HEK293T (cell line): ENCODE results near the gene NET1.

Source experiments
- ARNT ChIP-seq: fragments of 450-650 bp; IDR thresholded peaks from 2 replicates; pipeline ENCODE4 v1.6.1; 2017; ENCODE audit warnings: mild to moderate bottlenecking
- BHLHE40 ChIP-seq: fragments of 450-650 bp; IDR thresholded peaks from 2 replicates; pipeline ENCODE4 v1.6.1; 2016; ENCODE audit warnings: mild to moderate bottlenecking, moderate library complexity, borderline replicate concordance
- CTBP1 ChIP-seq: fragments of 450-650 bp; IDR thresholded peaks from 2 replicates; pipeline ENCODE4 v1.6.1; 2016; ENCODE audit warnings: borderline replicate concordance
- L3MBTL2 ChIP-seq: fragments of 450-650 bp; conservative IDR thresholded peaks from 2 replicates; pipeline ENCODE4 v1.6.1; 2016; ENCODE audit warnings: mild to moderate bottlenecking
- NFRKB ChIP-seq: fragments of 450-650 bp; IDR thresholded peaks from 2 replicates; pipeline ENCODE4 v1.6.1; 2016; ENCODE audit warnings: mild to moderate bottlenecking, moderate library complexity
- SP1 ChIP-seq: fragments of 450-650 bp; IDR thresholded peaks from 2 replicates; pipeline ENCODE4 v1.6.1; 2017
- SUZ12 ChIP-seq: fragments of 450-650 bp; IDR thresholded peaks from 2 replicates; pipeline ENCODE4 v1.6.1; 2016; ENCODE audit warnings: mild to moderate bottlenecking

- TF ChIP-seq L3MBTL2 (no peak), ARNT (no peak), NFRKB (no peak), SUZ12 (no peak), CTBP1 (no peak), BHLHE40 (no peak), SP1 (no peak)
Observed at GRCh38 chr10:5419466-5420094, 7.2 kb downstream of the NET1 start.
